Osteoblast (primary cell): Measurements from ENCODE around the gene ACACB. TPM values are rescaled to one million over a fixed set of nuclear protein-coding genes. Genes with fewer than 3 reads are reported as not detected.

Experiments used
- DNase-seq: peaks from one replicate; pipeline ENCODE4 v3.0.0; 2011; ENCODE audit warnings: low spot score, mixed read lengths; ENCODE audit not compliant: insufficient read length; ENCODE audit errors: missing footprints
- H2AFZ ChIP-seq: 2 replicates; pipeline ENCODE4 v1.6.0; 2011; ENCODE audit warnings: mild to moderate bottlenecking, low read length
- H3K27ac ChIP-seq: 2 replicates; pipeline ENCODE4 v1.5.1; 2011; ENCODE audit warnings: mild to moderate bottlenecking, low read depth, low read length, moderate library complexity
- H3K27me3 ChIP-seq: 2 replicates; pipeline ENCODE4 v1.6.0; 2012; ENCODE audit warnings: mild to moderate bottlenecking, control low read depth, inconsistent platforms, low read length, moderate library complexity; ENCODE audit not compliant: insufficient read depth
- H3K36me3 ChIP-seq: 2 replicates; pipeline ENCODE4 v1.5.1; 2011; ENCODE audit warnings: mild to moderate bottlenecking, low read length, control low read depth, moderate library complexity; ENCODE audit not compliant: insufficient read depth
- H3K4me1 ChIP-seq: 2 replicates; pipeline ENCODE4 v1.5.1; 2011; ENCODE audit warnings: mild to moderate bottlenecking, low read length, control low read depth, moderate library complexity; ENCODE audit not compliant: insufficient read depth
- H3K4me2 ChIP-seq: 2 replicates; pipeline ENCODE4 v1.6.0; 2011; ENCODE audit warnings: mild to moderate bottlenecking, low read length; ENCODE audit not compliant: insufficient read depth
- H3K4me3 ChIP-seq: fragments of 200-600 bp; sonication (generic); 3 replicates; pipeline ENCODE4 v1.5.1; 2012; ENCODE audit warnings: mild to moderate bottlenecking, low read length, inconsistent platforms; ENCODE audit not compliant: insufficient read depth
- H3K79me2 ChIP-seq: 2 replicates; pipeline ENCODE4 v1.6.0; 2012; ENCODE audit warnings: mild to moderate bottlenecking, low read length, control low read depth, inconsistent platforms; ENCODE audit not compliant: insufficient read depth
- H3K9me3 ChIP-seq: 2 replicates; pipeline ENCODE4 v1.5.1; 2011; ENCODE audit warnings: low read depth, low read length, control low read depth
- H4K20me1 ChIP-seq: 2 replicates; pipeline ENCODE4 v1.6.0; 2012; ENCODE audit warnings: mild to moderate bottlenecking, low read length, control low read depth; ENCODE audit not compliant: insufficient read depth
- total RNA-seq: library from RNA; depleted of rRNA; stranded (reverse); fragments of >200 nt; gene quantifications from 2 replicates; pipeline ENCODE4 v1.2.3, GENCODE V29; 2012
- TF ChIP-seq, protein P1 (sequence below): IDR thresholded peaks from 2 replicates; pipeline ENCODE4 v1.5.1; 2011; ENCODE audit warnings: mild to moderate bottlenecking, low read depth, low read length, moderate library complexity; ENCODE audit errors: extremely low read depth

ACACB gene
- total RNA-seq, 1 donor, result 13.8 TPM

- no peak overlapping the region for H3K27ac ChIP-seq
Observed at GRCh38 chr12:109105176-109105575, 11.2 kb upstream of the ACACB start.

DNA sequence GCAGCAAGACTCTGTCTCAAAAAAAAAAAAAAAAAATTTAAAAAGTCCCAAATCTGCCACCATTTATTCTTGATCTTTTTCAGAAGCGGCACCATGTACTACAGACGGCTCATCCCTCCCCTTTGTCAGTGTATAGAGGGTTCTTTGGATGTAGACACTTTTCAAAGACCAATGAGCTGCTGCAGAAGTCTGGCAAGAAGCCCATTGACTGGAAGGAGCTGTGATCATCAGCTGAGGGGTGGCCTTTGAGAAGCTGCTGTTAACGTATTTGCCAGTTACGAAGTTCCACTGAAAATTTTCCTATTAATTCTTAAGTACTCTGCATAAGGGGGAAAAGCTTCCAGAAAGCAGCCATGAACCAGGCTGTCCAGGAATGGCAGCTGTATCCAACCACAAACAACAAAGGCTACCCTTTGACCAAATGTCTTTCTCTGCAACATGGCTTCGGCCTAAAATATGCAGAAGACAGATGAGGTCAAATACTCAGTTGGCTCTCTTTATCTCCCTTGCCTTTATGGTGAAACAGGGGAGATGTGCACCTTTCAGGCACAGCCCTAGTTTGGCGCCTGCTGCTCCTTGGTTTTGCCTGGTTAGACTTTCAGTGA, 6.5 kb upstream of the ACACB start:
- TF ChIP-seq, protein P1, sequence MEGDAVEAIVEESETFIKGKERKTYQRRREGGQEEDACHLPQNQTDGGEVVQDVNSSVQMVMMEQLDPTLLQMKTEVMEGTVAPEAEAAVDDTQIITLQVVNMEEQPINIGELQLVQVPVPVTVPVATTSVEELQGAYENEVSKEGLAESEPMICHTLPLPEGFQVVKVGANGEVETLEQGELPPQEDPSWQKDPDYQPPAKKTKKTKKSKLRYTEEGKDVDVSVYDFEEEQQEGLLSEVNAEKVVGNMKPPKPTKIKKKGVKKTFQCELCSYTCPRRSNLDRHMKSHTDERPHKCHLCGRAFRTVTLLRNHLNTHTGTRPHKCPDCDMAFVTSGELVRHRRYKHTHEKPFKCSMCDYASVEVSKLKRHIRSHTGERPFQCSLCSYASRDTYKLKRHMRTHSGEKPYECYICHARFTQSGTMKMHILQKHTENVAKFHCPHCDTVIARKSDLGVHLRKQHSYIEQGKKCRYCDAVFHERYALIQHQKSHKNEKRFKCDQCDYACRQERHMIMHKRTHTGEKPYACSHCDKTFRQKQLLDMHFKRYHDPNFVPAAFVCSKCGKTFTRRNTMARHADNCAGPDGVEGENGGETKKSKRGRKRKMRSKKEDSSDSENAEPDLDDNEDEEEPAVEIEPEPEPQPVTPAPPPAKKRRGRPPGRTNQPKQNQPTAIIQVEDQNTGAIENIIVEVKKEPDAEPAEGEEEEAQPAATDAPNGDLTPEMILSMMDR, result no peak
- no peak overlapping the region for H3K27ac ChIP-seq
- no peak for DNase-seq
- H3K4me2 ChIP-seq, result no peak overlapping the region
- H3K79me2 ChIP-seq, result no peaks in the 10 kb centered on the region
- no peak overlapping the region for H2AFZ ChIP-seq
- H3K27me3 ChIP-seq, result no peaks in the 10 kb centered on the region
- H3K9me3 ChIP-seq, result no peaks in the 10 kb centered on the region
- no peaks in the 10 kb centered on the region for H4K20me1 ChIP-seq
- no peak overlapping the region for H3K4me3 ChIP-seq
- H3K36me3 ChIP-seq, result peaks cover 22% of the 10 kb centered on the region
- peaks cover 12% of the 10 kb centered on the region for H3K4me1 ChIP-seq

More at GRCh38 chr12:109105176-109105575, 11.2 kb upstream of the ACACB start:
- no peaks in the 10 kb centered on the region for H3K9me3 ChIP-seq
- H2AFZ ChIP-seq, result no peak overlapping the region
- peaks cover 36% of the 10 kb centered on the region for H3K36me3 ChIP-seq
- no peak for DNase-seq
- H4K20me1 ChIP-seq, result no peaks in the 10 kb centered on the region
- no peak overlapping the region for H3K4me3 ChIP-seq
- H3K4me1 ChIP-seq, result peaks cover 13% of the 10 kb centered on the region
- H3K79me2 ChIP-seq, result peaks cover 7% of the 10 kb centered on the region
- TF ChIP-seq, protein P1, result no peak
- no peaks in the 10 kb centered on the region for H3K27me3 ChIP-seq
- no peak overlapping the region for H3K4me2 ChIP-seq

DNA sequence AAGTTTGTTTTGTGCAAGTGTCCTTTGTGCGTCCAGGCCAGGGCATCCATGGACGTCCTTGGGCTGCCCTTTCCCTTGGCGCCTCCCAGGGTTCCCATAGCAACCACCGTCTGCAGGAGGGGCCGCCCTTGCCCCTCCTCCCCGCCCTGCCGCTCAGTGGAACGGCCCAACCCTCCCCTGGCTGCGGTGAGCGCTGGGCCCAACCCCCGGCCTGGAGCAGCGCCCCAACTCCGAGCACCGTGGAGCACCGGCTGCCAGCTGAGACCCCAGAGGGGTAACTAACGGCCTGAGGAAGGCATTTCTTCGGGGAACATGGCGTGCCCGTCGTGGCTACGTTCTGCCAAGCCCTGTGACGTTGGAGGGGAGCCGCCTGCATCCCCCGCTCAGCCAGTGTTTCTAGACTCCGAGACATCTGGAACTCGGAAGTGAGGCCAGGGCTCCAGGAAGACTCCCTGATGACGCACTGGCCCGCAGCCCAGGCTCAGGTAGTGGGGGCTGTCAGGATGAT, 5.3 kb upstream of the ACACB start:
- H2AFZ ChIP-seq, result peak overlapping the region; percentile 94
- no peaks in the 10 kb centered on the region for H3K27me3 ChIP-seq
- peaks cover 11% of the 10 kb centered on the region for H3K36me3 ChIP-seq
- peak; percentile 85 for DNase-seq
- peak overlapping the region; percentile 80 for H3K27ac ChIP-seq
- TF ChIP-seq, protein P1, result no peak
- no peaks in the 10 kb centered on the region for H4K20me1 ChIP-seq
- peaks cover 12% of the 10 kb centered on the region for H3K4me1 ChIP-seq
- H3K4me3 ChIP-seq, result peak overlapping the region; percentile 94
- no peaks in the 10 kb centered on the region for H3K79me2 ChIP-seq
- H3K4me2 ChIP-seq, result peak overlapping the region; percentile 90
- H3K9me3 ChIP-seq, result no peaks in the 10 kb centered on the region

- no peaks in the 10 kb centered on the region for H3K27me3 ChIP-seq
- TF ChIP-seq, protein P1, result no peak
- H2AFZ ChIP-seq, result no peak overlapping the region
- peaks cover 12% of the 10 kb centered on the region for H3K4me1 ChIP-seq
- no peak overlapping the region for H3K4me3 ChIP-seq
- no peaks in the 10 kb centered on the region for H4K20me1 ChIP-seq
- no peak overlapping the region for H3K4me2 ChIP-seq
- peaks cover 6% of the 10 kb centered on the region for H3K36me3 ChIP-seq
- DNase-seq, result no peak
- H3K27ac ChIP-seq, result no peak overlapping the region
- H3K79me2 ChIP-seq, result no peaks in the 10 kb centered on the region
- H3K9me3 ChIP-seq, result no peaks in the 10 kb centered on the region
Observed at GRCh38 chr12:109112720-109113465, 3.5 kb upstream of the ACACB start.
